Endothelial cell of umbilical vein (primary cell): ENCODE data around the gene GRAMD2B.
A peak's percentile ranks its signal among the peaks of the same experiment; 100 is the strongest.

Source experiments
- CTCF ChIP-seq, 2 donors: IDR thresholded peaks; 1 replicate in 1 of 2; 2 replicates in 1 of 2; pipeline ENCODE4 v1.5.1; 2011; ENCODE audit warnings: low read length in 2 of 2, mild to moderate bottlenecking in 2 of 2, moderate library complexity in 2 of 2, control low read depth in 1 of 2, inconsistent platforms in 1 of 2, low read depth in 1 of 2; ENCODE audit not compliant: insufficient read depth in 1 of 2; ENCODE audit errors: extremely low read depth in 1 of 2
- EZH2 ChIP-seq: IDR thresholded peaks from 2 replicates; pipeline ENCODE4 v1.6.1; 2012; ENCODE audit warnings: borderline replicate concordance, low read depth, mild to moderate bottlenecking, moderate library complexity, low read length, inconsistent platforms; ENCODE audit not compliant: severe bottlenecking
- FOS ChIP-seq: IDR thresholded peaks from 2 replicates; pipeline ENCODE4 v1.6.1; 2011; ENCODE audit warnings: mild to moderate bottlenecking, low read length, moderate library complexity, borderline replicate concordance; ENCODE audit not compliant: insufficient read depth
- GATA2 ChIP-seq: IDR thresholded peaks from 2 replicates; pipeline ENCODE4 v1.7.0; 2011; ENCODE audit warnings: low read depth, mild to moderate bottlenecking, moderate library complexity, mixed read lengths, low read length; ENCODE audit not compliant: insufficient read length, insufficient read depth
- MAX ChIP-seq: IDR thresholded peaks from 2 replicates; pipeline ENCODE4 v1.6.1; 2011; ENCODE audit not compliant: insufficient read depth, insufficient read length
- MYC ChIP-seq: IDR thresholded peaks from one replicate; pipeline ENCODE4 v1.6.1; 2011; ENCODE audit warnings: mild to moderate bottlenecking, low read depth, low read length
- POLR2A ChIP-seq: IDR thresholded peaks from 2 replicates; pipeline ENCODE4 v1.6.1; 2012; ENCODE audit warnings: low read depth, mild to moderate bottlenecking, control low read depth, low read length
- POLR2AphosphoS5 ChIP-seq: IDR thresholded peaks from 2 replicates; pipeline ENCODE4 v1.6.1; 2012; ENCODE audit warnings: low read depth, mild to moderate bottlenecking, control low read depth, low read length, moderate library complexity; ENCODE audit not compliant: insufficient read depth

- peak; percentile 41 to 57 for TF ChIP-seq CTCF (IDR thresholded peaks at IDR 0.05; ENCODE audit: extremely low read depth in 1 of 2, insufficient read depth in 1 of 2, low read depth in 1 of 2, low read length in 2 of 2)
- no peak for TF ChIP-seq EZH2
- TF ChIP-seq MAX = no peak
- no peak for TF ChIP-seq POLR2AphosphoS5
- no peak for TF ChIP-seq MYC
- TF ChIP-seq POLR2A = no peak
- no peak for TF ChIP-seq GATA2
- no peak for TF ChIP-seq FOS
These were observed 76.7 kb downstream of the GRAMD2B start for GRCh38 chr5:126499853-126500342.
